Measurements from ENCODE around the gene BFSP1.

GRCh38 chr20:17513939-17514338 lies 17.2 kb downstream of the BFSP1 start:
- no peak for TF ChIP-seq EZH2 (IDR thresholded peaks at IDR 0.05)
- no peak for TF ChIP-seq POLR2AphosphoS5 (IDR thresholded peaks at IDR 0.05; ENCODE audit: borderline replicate concordance, low read depth, low read length)
- TF ChIP-seq FOXP2 (optimal IDR thresholded peaks at IDR 0.05; ENCODE audit: control extremely low read depth, extremely low read length, insufficient read depth), result no peak
